ENCODE measurements around the gene NR3C1.
A peak's percentile ranks its signal among the peaks of the same experiment; 100 is the strongest.

NR3C1 gene

GRCh38 chr5:143403593-143404415 is at the start of gene NR3C1:
Gene NR3C1 (minus strand): TSS chr5:143403686. CDS start chr5:143400839, 2,847 bp downstream.
- H3K9me3 Mint-ChIP-seq, result no peaks in the 10 kb centered on the region
- no peaks in the 10 kb centered on the region for H3K27me3 Mint-ChIP-seq
- H3K4me1 Mint-ChIP-seq (ENCODE audit: low read depth), result peaks cover 42% of the 10 kb centered on the region
- H3K4me3 Mint-ChIP-seq, result peak within 1 kb of the TSS; percentile 88
- H3K36me3 Mint-ChIP-seq (ENCODE audit: low read depth), result peaks cover 19% of the 10 kb centered on the region
- intact Hi-C loops (cut with micrococcal nuclease), result loop anchor here (5.0 to 10.0 kb wide), 6 partner anchors 161 to 761 kb away; no protein-coding TSS in a partner anchor
- H3K27ac Mint-ChIP-seq, result peak within 1 kb of the TSS; percentile 98

GRCh38 chr5:143449772-143450171 is 46.3 kb upstream of the NR3C1 start:
- H3K27me3 Mint-ChIP-seq, result no peaks in the 10 kb centered on the region
- H3K4me3 Mint-ChIP-seq, result no peak overlapping the region
- H3K27ac Mint-ChIP-seq, result no peak overlapping the region
- peaks cover 6% of the 10 kb centered on the region for H3K4me1 Mint-ChIP-seq (ENCODE audit: low read depth)
- H3K9me3 Mint-ChIP-seq, result no peaks in the 10 kb centered on the region
- intact Hi-C loops (cut with micrococcal nuclease), result no loop called here
- no peaks in the 10 kb centered on the region for H3K36me3 Mint-ChIP-seq (ENCODE audit: low read depth)

- Mint-ChIP-seq H3K36me3 (ENCODE audit: low read depth) (no peaks in the 10 kb centered on the region), H3K4me3 (no peak overlapping the region), H3K27ac (no peak overlapping the region), H3K27me3 (no peaks in the 10 kb centered on the region), H3K4me1 (ENCODE audit: low read depth) (peaks cover 10% of the 10 kb centered on the region), H3K9me3 (no peaks in the 10 kb centered on the region)
- intact Hi-C loops (cut with micrococcal nuclease), result no loop called here
Observed at GRCh38 chr5:143448518-143448917, 45.0 kb upstream of the NR3C1 start.

- H3K27me3 Mint-ChIP-seq, result no peaks in the 10 kb centered on the region
- H3K27ac Mint-ChIP-seq, result no peak overlapping the region
- intact Hi-C loops (cut with micrococcal nuclease), result no loop called here
Observed at GRCh38 chr5:143447983-143448382, 44.5 kb upstream of the NR3C1 start.

GRCh38 chr5:143446535-143447226 is 43.2 kb upstream of the NR3C1 start:
- peaks cover 1% of the 10 kb centered on the region for H3K27me3 Mint-ChIP-seq
- no peaks in the 10 kb centered on the region for H3K36me3 Mint-ChIP-seq (ENCODE audit: low read depth)
- no peak overlapping the region for H3K27ac Mint-ChIP-seq
- intact Hi-C loops (cut with micrococcal nuclease), result no loop called here
- H3K4me1 Mint-ChIP-seq (ENCODE audit: low read depth), result peaks cover 9% of the 10 kb centered on the region
- H3K4me3 Mint-ChIP-seq, result no peak overlapping the region
- H3K9me3 Mint-ChIP-seq, result no peaks in the 10 kb centered on the region

More at GRCh38 chr5:143447983-143448382, 44.5 kb upstream of the NR3C1 start:
- no peak overlapping the region for H3K4me3 Mint-ChIP-seq
- no peaks in the 10 kb centered on the region for H3K9me3 Mint-ChIP-seq
- H3K36me3 Mint-ChIP-seq (ENCODE audit: low read depth), result no peaks in the 10 kb centered on the region
- peaks cover 9% of the 10 kb centered on the region for H3K4me1 Mint-ChIP-seq (ENCODE audit: low read depth)

- H3K27ac Mint-ChIP-seq, result no peak overlapping the region
Observed at GRCh38 chr5:143445776-143446175, 42.3 kb upstream of the NR3C1 start.

GRCh38 chr5:143443330-143443729 is 39.8 kb upstream of the NR3C1 start:
- Mint-ChIP-seq H3K9me3 (no peaks in the 10 kb centered on the region), H3K27ac (no peak overlapping the region), H3K4me3 (no peak overlapping the region), H3K4me1 (ENCODE audit: low read depth) (peaks cover 9% of the 10 kb centered on the region), H3K27me3 (peaks cover 3% of the 10 kb centered on the region), H3K36me3 (ENCODE audit: low read depth) (no peaks in the 10 kb centered on the region)
- intact Hi-C loops (cut with micrococcal nuclease), result no loop called here

More at GRCh38 chr5:143445776-143446175, 42.3 kb upstream of the NR3C1 start:
- peaks cover 9% of the 10 kb centered on the region for H3K4me1 Mint-ChIP-seq (ENCODE audit: low read depth)
- intact Hi-C loops (cut with micrococcal nuclease), result no loop called here
- no peaks in the 10 kb centered on the region for H3K36me3 Mint-ChIP-seq (ENCODE audit: low read depth)
- peaks cover 1% of the 10 kb centered on the region for H3K27me3 Mint-ChIP-seq
- H3K4me3 Mint-ChIP-seq, result no peak overlapping the region
- H3K9me3 Mint-ChIP-seq, result no peaks in the 10 kb centered on the region

- Mint-ChIP-seq H3K27ac (no peak overlapping the region), H3K27me3 (peaks cover 11% of the 10 kb centered on the region), H3K9me3 (no peaks in the 10 kb centered on the region), H3K4me1 (ENCODE audit: low read depth) (peaks cover 18% of the 10 kb centered on the region), H3K4me3 (no peak overlapping the region), H3K36me3 (ENCODE audit: low read depth) (no peaks in the 10 kb centered on the region)
- intact Hi-C loops (cut with micrococcal nuclease), result no loop called here
Observed at GRCh38 chr5:143442385-143442784, 38.9 kb upstream of the NR3C1 start.

GRCh38 chr5:143440448-143441115 is 37.1 kb upstream of the NR3C1 start:
- intact Hi-C loops (cut with micrococcal nuclease), result no loop called here
- Mint-ChIP-seq H3K27ac (no peak overlapping the region), H3K9me3 (no peaks in the 10 kb centered on the region)

GRCh38 chr5:143437666-143438273 is 34.3 kb upstream of the NR3C1 start:
- peaks cover 27% of the 10 kb centered on the region for H3K27me3 Mint-ChIP-seq
- no peak overlapping the region for H3K27ac Mint-ChIP-seq
- intact Hi-C loops (cut with micrococcal nuclease), result no loop called here
- H3K9me3 Mint-ChIP-seq, result no peaks in the 10 kb centered on the region
- H3K4me3 Mint-ChIP-seq, result no peak overlapping the region
- H3K36me3 Mint-ChIP-seq (ENCODE audit: low read depth), result no peaks in the 10 kb centered on the region
- peaks cover 42% of the 10 kb centered on the region for H3K4me1 Mint-ChIP-seq (ENCODE audit: low read depth)

More at GRCh38 chr5:143440448-143441115, 37.1 kb upstream of the NR3C1 start:
- H3K36me3 Mint-ChIP-seq (ENCODE audit: low read depth), result no peaks in the 10 kb centered on the region
- H3K27me3 Mint-ChIP-seq, result peaks cover 21% of the 10 kb centered on the region
- peaks cover 28% of the 10 kb centered on the region for H3K4me1 Mint-ChIP-seq (ENCODE audit: low read depth)
- no peak overlapping the region for H3K4me3 Mint-ChIP-seq

GRCh38 chr5:143436871-143437270 is 33.4 kb upstream of the NR3C1 start:
- H3K4me3 Mint-ChIP-seq, result no peak overlapping the region
- H3K27me3 Mint-ChIP-seq, result peaks cover 26% of the 10 kb centered on the region
- peaks cover 44% of the 10 kb centered on the region for H3K4me1 Mint-ChIP-seq (ENCODE audit: low read depth)
- H3K36me3 Mint-ChIP-seq (ENCODE audit: low read depth), result no peaks in the 10 kb centered on the region
- H3K27ac Mint-ChIP-seq, result no peak overlapping the region
- intact Hi-C loops (cut with micrococcal nuclease), result no loop called here
- no peaks in the 10 kb centered on the region for H3K9me3 Mint-ChIP-seq

GRCh38 chr5:143435210-143435657 is 31.7 kb upstream of the NR3C1 start:
- intact Hi-C loops (cut with micrococcal nuclease), result no loop called here

GRCh38 chr5:143434261-143435209 is 31.0 kb upstream of the NR3C1 start:
- peak overlapping the region; percentile 60 for H3K4me3 Mint-ChIP-seq
- H3K27ac Mint-ChIP-seq, result peak overlapping the region; percentile 43
- intact Hi-C loops (cut with micrococcal nuclease), result no loop called here
- no peaks in the 10 kb centered on the region for H3K36me3 Mint-ChIP-seq (ENCODE audit: low read depth)
- peaks cover 53% of the 10 kb centered on the region for H3K4me1 Mint-ChIP-seq (ENCODE audit: low read depth)
- no peaks in the 10 kb centered on the region for H3K9me3 Mint-ChIP-seq
- H3K27me3 Mint-ChIP-seq, result peaks cover 28% of the 10 kb centered on the region

More at GRCh38 chr5:143435210-143435657, 31.7 kb upstream of the NR3C1 start:
- H3K27ac Mint-ChIP-seq, result peak overlapping the region; percentile 43
- H3K4me3 Mint-ChIP-seq, result peak overlapping the region; percentile 60
- peaks cover 28% of the 10 kb centered on the region for H3K27me3 Mint-ChIP-seq
- peaks cover 53% of the 10 kb centered on the region for H3K4me1 Mint-ChIP-seq (ENCODE audit: low read depth)
- no peaks in the 10 kb centered on the region for H3K9me3 Mint-ChIP-seq
- no peaks in the 10 kb centered on the region for H3K36me3 Mint-ChIP-seq (ENCODE audit: low read depth)
